Adrenal gland (tissue), 5 donors: Measurements from ENCODE around the gene CYB5A.

Experiments used
- POLR2A ChIP-seq, 2 donors: fragments of 450-650 bp; IDR thresholded peaks; one replicate each; pipeline ENCODE4 v1.6.1; 2017; ENCODE audit warnings: antibody characterized with exemption in 2 of 2, mild to moderate bottlenecking in 2 of 2, moderate library complexity in 1 of 2
- TF ChIP-seq, protein P1 (sequence below), 6 experiments: fragments of 450-650 bp in 4 of 6; fragments of 200-600 bp in 2 of 6; sonication (generic) in 1 of 6; IDR thresholded peaks; 1 replicate in 5 of 6; 2 replicates in 1 of 6; pipeline versions ENCODE4 v1.5.1 to v1.8.0; 2016 to 2021; ENCODE audit warnings: antibody characterized with exemption in 6 of 6, mild to moderate bottlenecking in 2 of 6, moderate library complexity in 1 of 6
- donor health status: DM: no; HTN: no; CAD: no.

DNA sequence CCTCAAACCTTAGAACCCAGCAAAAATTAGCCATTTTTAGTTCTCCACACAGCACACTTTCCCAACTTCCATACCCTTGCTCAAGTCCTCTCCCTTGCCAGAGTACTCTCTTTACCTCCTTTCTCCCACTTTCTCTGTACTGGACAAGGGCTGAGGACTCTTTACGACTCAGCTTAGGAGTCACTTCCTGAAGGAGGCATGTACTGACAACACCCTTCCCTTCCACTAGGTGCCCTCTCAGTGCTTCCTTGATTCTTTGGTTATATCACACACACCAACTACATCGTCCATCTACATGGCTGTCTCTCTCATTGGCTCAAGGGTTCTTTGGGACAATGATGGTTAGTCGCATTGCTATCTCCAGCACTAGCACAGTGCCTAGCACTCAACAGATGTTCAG lies 18.6 kb upstream of the CYB5A start:
- TF ChIP-seq, protein P1, sequence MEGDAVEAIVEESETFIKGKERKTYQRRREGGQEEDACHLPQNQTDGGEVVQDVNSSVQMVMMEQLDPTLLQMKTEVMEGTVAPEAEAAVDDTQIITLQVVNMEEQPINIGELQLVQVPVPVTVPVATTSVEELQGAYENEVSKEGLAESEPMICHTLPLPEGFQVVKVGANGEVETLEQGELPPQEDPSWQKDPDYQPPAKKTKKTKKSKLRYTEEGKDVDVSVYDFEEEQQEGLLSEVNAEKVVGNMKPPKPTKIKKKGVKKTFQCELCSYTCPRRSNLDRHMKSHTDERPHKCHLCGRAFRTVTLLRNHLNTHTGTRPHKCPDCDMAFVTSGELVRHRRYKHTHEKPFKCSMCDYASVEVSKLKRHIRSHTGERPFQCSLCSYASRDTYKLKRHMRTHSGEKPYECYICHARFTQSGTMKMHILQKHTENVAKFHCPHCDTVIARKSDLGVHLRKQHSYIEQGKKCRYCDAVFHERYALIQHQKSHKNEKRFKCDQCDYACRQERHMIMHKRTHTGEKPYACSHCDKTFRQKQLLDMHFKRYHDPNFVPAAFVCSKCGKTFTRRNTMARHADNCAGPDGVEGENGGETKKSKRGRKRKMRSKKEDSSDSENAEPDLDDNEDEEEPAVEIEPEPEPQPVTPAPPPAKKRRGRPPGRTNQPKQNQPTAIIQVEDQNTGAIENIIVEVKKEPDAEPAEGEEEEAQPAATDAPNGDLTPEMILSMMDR (IDR thresholded peaks at IDR 0.05) = peak in 5 of 6 experiments; percentile 18 to 38 (median 27)
- TF ChIP-seq POLR2A (IDR thresholded peaks at IDR 0.05) = no peak
